ENCODE data around the gene GABPB1.

GABPB1 gene

DNA sequence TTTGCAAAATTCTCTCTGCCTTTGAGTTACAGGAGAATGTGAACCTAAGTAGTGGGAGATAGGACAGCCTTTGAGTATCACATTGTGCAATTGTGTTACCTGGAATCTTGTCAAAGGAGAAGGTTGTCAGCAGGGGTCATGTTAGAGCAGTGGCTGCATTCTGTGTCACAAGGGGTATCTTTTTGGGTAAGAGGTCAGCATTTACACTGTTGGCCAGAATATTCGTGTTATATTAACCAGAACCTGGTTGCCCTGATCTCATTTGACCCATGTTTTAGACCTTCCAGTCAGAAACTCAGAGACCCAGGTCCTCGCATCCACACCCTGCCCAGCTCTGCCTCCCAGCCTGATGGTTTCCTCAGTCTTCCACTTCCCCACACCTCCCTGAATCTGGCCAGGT lies 116.7 kb downstream of the GABPB1 start:
- no peaks in the 10 kb centered on the region for H3K27me3 ChIP-seq
- no peaks in the 10 kb centered on the region for H3K9me3 ChIP-seq
- H3K4me1 ChIP-seq (ENCODE audit: control insufficient read depth in 1 of 2, insufficient read depth in 1 of 2, low read depth in 1 of 2, low read length in 1 of 2), result peaks cover 20 to 23% of the 10 kb centered on the region in 2 experiments
- no peak overlapping the region for H3K27ac ChIP-seq
- TF ChIP-seq CTCF (IDR thresholded peaks at IDR 0.05), result no peak
- peaks cover 8% of the 10 kb centered on the region for H3K36me3 ChIP-seq
- no peak overlapping the region for H3K4me3 ChIP-seq (ENCODE audit: low read depth in 1 of 2, low read length in 1 of 2)

- no peak overlapping the region for H3K27ac ChIP-seq
- peaks cover 8% of the 10 kb centered on the region for H3K36me3 ChIP-seq
- H3K4me1 ChIP-seq (ENCODE audit: control insufficient read depth in 1 of 2, insufficient read depth in 1 of 2, low read depth in 1 of 2, low read length in 1 of 2), result peaks cover 29 to 33% of the 10 kb centered on the region in 2 experiments
- no peaks in the 10 kb centered on the region for H3K27me3 ChIP-seq
- no peak for TF ChIP-seq CTCF (IDR thresholded peaks at IDR 0.05)
- H3K4me3 ChIP-seq (ENCODE audit: low read depth in 1 of 2, low read length in 1 of 2), result no peak overlapping the region
- H3K9me3 ChIP-seq, result no peaks in the 10 kb centered on the region
Measured at GRCh38 chr15:50236433-50236832, 118.6 kb downstream of the GABPB1 start.

DNA sequence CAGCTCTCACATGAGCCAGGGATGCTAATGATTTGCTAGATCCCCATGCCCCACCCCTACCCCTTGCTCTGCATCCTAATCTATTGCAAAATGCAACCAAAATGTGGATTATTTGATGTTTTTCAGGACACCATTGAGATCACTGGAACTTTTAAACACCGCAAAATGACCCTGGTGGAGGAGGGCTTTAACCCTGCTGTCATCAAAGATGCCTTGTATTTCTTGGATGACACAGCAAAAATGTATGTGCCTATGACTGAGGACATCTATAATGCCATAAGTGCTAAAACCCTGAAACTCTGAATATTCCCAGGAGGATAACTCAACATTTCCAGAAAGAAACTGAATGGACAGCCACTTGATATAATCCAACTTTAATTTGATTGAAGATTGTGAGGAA lies 119.2 kb downstream of the GABPB1 start:
- Histone ChIP-seq H3K4me3 (ENCODE audit: low read depth in 1 of 2, low read length in 1 of 2) (no peak overlapping the region), H3K27me3 (no peaks in the 10 kb centered on the region), H3K9me3 (no peaks in the 10 kb centered on the region), H3K4me1 (ENCODE audit: control insufficient read depth in 1 of 2, insufficient read depth in 1 of 2, low read depth in 1 of 2, low read length in 1 of 2) (peaks cover 29 to 33% of the 10 kb centered on the region in 2 experiments), H3K27ac (no peak overlapping the region), H3K36me3 (peaks cover 8% of the 10 kb centered on the region)
- TF ChIP-seq CTCF (IDR thresholded peaks at IDR 0.05), result no peak

- Histone ChIP-seq H3K4me3 (ENCODE audit: low read depth in 1 of 2, low read length in 1 of 2) (no peak overlapping the region), H3K4me1 (ENCODE audit: control insufficient read depth in 1 of 2, insufficient read depth in 1 of 2, low read depth in 1 of 2, low read length in 1 of 2) (peaks cover 29 to 33% of the 10 kb centered on the region in 2 experiments), H3K36me3 (peaks cover 15% of the 10 kb centered on the region), H3K27ac (no peak overlapping the region), H3K9me3 (no peaks in the 10 kb centered on the region), H3K27me3 (no peaks in the 10 kb centered on the region)
- no peak for TF ChIP-seq CTCF (IDR thresholded peaks at IDR 0.05)
Measured at GRCh38 chr15:50234764-50235163, 120.2 kb downstream of the GABPB1 start.

DNA sequence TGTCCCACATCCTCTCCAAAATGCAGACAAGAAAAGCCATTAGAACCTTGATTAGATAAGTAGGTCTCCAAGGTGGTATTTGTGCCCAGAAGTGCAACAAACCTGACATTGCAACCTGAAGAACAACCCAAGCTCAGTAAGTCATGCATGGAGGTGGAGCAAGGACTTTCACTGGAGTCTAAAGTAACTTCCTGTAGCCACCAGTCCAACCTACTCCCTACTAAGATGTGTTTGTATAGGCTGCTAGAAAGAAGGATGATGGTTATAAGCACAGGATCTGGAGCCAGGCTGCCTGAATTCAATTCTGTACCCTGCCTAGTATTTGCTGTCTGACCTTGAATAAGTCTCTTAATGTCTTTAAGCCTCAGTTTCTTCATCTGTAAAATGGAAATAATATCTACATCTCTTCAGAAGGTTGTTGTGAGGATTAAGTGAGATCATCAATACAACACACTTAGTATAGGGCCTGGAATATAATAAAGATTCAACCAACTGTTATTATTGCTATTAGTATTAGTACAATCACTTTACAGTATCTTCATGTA lies 121.7 kb downstream of the GABPB1 start:
- H3K27me3 ChIP-seq, result no peaks in the 10 kb centered on the region
- no peak for TF ChIP-seq CTCF (IDR thresholded peaks at IDR 0.05)
- H3K4me1 ChIP-seq (ENCODE audit: control insufficient read depth in 1 of 2, insufficient read depth in 1 of 2, low read depth in 1 of 2, low read length in 1 of 2), result peaks cover 29 to 33% of the 10 kb centered on the region in 2 experiments
- peaks cover 28% of the 10 kb centered on the region for H3K36me3 ChIP-seq
- H3K9me3 ChIP-seq, result no peaks in the 10 kb centered on the region
- peak overlapping the region; percentile 45 for H3K27ac ChIP-seq
- H3K4me3 ChIP-seq (ENCODE audit: low read depth in 1 of 2, low read length in 1 of 2), result no peak overlapping the region

Measured in neutrophil (primary cell).